GM21360 (cell line): ENCODE measurements around the gene DCTN2.
"Not testable (repeated sequence)": the region's sequence is repeated elsewhere in the genome, so short reads cannot be mapped to it uniquely, and the experiment has no call there.

Source experiments
- ATAC-seq: cut with Tn5 transposase; IDR thresholded peaks from one replicate; pipeline ENCODE4 v1.9.1; 2021; ENCODE audit warnings: mild to moderate bottlenecking, moderate library complexity; ENCODE audit not compliant: unreplicated experiment

DCTN2 gene

GRCh38 chr12:57577981-57578758, 31.2 kb upstream of the DCTN2 start:
- no peak for ATAC-seq

GRCh38 chr12:57576613-57577160, 29.7 kb upstream of the DCTN2 start:
- no peak for ATAC-seq

- ATAC-seq, result no peak
Observed at GRCh38 chr12:57575771-57576612, 29.0 kb upstream of the DCTN2 start.

GRCh38 chr12:57574795-57575194, 27.8 kb upstream of the DCTN2 start:
- ATAC-seq, result no peak

- ATAC-seq, result no peak
Observed at GRCh38 chr12:57571926-57572762, 25.2 kb upstream of the DCTN2 start.

- not testable (repeated sequence) for ATAC-seq
Observed at GRCh38 chr12:57570438-57570837, 23.4 kb upstream of the DCTN2 start.

- ATAC-seq, result no peak
Observed at GRCh38 chr12:57569858-57570257, 22.9 kb upstream of the DCTN2 start.

- ATAC-seq, result no peak
Observed at GRCh38 chr12:57568838-57569237, 21.8 kb upstream of the DCTN2 start.

GRCh38 chr12:57564178-57564740, 17.3 kb upstream of the DCTN2 start:
- no peak for ATAC-seq

GRCh38 chr12:57563358-57563757, 16.4 kb upstream of the DCTN2 start:
- ATAC-seq, result no peak

GRCh38 chr12:57561117-57561516, 14.1 kb upstream of the DCTN2 start:
- not testable (repeated sequence) for ATAC-seq

GRCh38 chr12:57560516-57560915, 13.5 kb upstream of the DCTN2 start:
- no peak for ATAC-seq

GRCh38 chr12:57558864-57559263, 11.9 kb upstream of the DCTN2 start:
- ATAC-seq, result no peak

- no peak for ATAC-seq
Observed at GRCh38 chr12:57554897-57555296, 7.9 kb upstream of the DCTN2 start.

GRCh38 chr12:57554453-57554852, 7.5 kb upstream of the DCTN2 start:
- ATAC-seq, result no peak

- ATAC-seq, result no peak
Observed at GRCh38 chr12:57553343-57554202, 6.6 kb upstream of the DCTN2 start.

GRCh38 chr12:57552835-57553313, 5.9 kb upstream of the DCTN2 start:
- no peak for ATAC-seq

- no peak for ATAC-seq
Observed at GRCh38 chr12:57552306-57552651, 5.3 kb upstream of the DCTN2 start.

- no peak for ATAC-seq
Observed at GRCh38 chr12:57551637-57552305, 4.8 kb upstream of the DCTN2 start.
